GM12878 (cell line): ENCODE results near the gene SGF29.

Experiments used
- CHD2 ChIP-seq: IDR thresholded peaks from 2 replicates; pipeline ENCODE4 v1.6.1; 2011; ENCODE audit warnings: low read depth, low read length, improper control_type of control experiment, borderline replicate concordance
- ETV6 ChIP-seq, 2 experiments: fragments of 450-650 bp in 1 of 2; IDR thresholded peaks in 1 of 2; conservative IDR thresholded peaks in 1 of 2; 2 replicates each; pipeline ENCODE4 v1.6.1; 2014; ENCODE audit warnings: antibody characterized with exemption in 1 of 2, borderline replicate concordance in 1 of 2, low read depth in 1 of 2, mild to moderate bottlenecking in 1 of 2, moderate library complexity in 1 of 2
- EZH2 ChIP-seq: IDR thresholded peaks from 2 replicates; pipeline ENCODE4 v1.6.1; 2012; ENCODE audit warnings: low read depth, mild to moderate bottlenecking, control low read depth, inconsistent platforms, low read length, borderline replicate concordance; ENCODE audit not compliant: control insufficient read depth
- POLR2A ChIP-seq: IDR thresholded peaks from 2 replicates; pipeline ENCODE4 v1.6.1; 2011; ENCODE audit warnings: low read depth, mild to moderate bottlenecking, low read length
- POLR2AphosphoS5 ChIP-seq: IDR thresholded peaks from 2 replicates; pipeline ENCODE4 v1.6.1; 2011; ENCODE audit warnings: mild to moderate bottlenecking, low read length, inconsistent platforms
- RBBP5 ChIP-seq: fragments of 200-600 bp; sonication (generic); conservative IDR thresholded peaks from 2 replicates; pipeline ENCODE4 v1.6.1; 2016
- STAT3 ChIP-seq: IDR thresholded peaks from 2 replicates; pipeline ENCODE4 v1.6.1; 2011; ENCODE audit warnings: low read depth, low read length, improper control_type of control experiment
- SUZ12 ChIP-seq: fragments of 200-600 bp; sonication (generic); IDR thresholded peaks from one replicate; pipeline ENCODE4 v1.6.1; 2018; ENCODE audit warnings: antibody characterized with exemption, mild to moderate bottlenecking; ENCODE audit not compliant: unreplicated experiment
- ZNF207 ChIP-seq: fragments of 450-650 bp; IDR thresholded peaks from 2 replicates; pipeline ENCODE4 v1.6.1; 2014; ENCODE audit warnings: antibody characterized with exemption, mild to moderate bottlenecking, borderline replicate concordance
- ZNF274 ChIP-seq: IDR thresholded peaks from one replicate; pipeline ENCODE4 v1.8.0; 2011; ENCODE audit not compliant: insufficient read length, insufficient read depth
- TF ChIP-seq, protein P1 (sequence below), 3 experiments: IDR thresholded peaks in 2 of 3; conservative IDR thresholded peaks in 1 of 3; 2 replicates each; pipeline ENCODE4 v1.5.1; 2011; ENCODE audit warnings: low read depth in 3 of 3, low read length in 3 of 3, mild to moderate bottlenecking in 3 of 3, control low read depth in 2 of 3, moderate library complexity in 2 of 3, inconsistent platforms in 1 of 3, mixed read lengths in 1 of 3; ENCODE audit not compliant: control insufficient read depth in 2 of 3, insufficient read depth in 1 of 3; ENCODE audit errors: extremely low read depth in 1 of 3
- TF ChIP-seq, protein P2 (sequence below): IDR thresholded peaks from 2 replicates; pipeline ENCODE4 v1.6.1; 2012; ENCODE audit warnings: mild to moderate bottlenecking, low read depth, low read length

DNA sequence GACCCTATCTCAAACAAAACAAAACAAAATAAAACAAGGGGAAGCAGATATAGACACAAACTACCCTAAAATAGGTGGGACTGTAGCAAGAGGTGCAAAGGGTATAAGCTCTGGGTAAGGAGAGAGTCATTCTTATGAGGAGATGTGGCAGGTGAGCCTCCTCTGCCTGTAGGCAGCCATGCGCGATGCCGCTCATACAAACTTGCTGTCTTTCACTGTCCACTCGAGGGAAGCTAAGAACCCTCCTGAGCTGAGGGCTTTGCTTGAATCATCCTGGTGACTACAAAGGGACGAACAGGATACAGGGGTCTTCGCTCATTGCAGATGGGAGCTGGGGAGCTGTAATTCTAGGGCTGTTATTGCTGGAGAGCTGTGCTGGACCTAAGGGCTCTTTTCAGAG is 32.3 kb upstream of the SGF29 start:
- no peak for TF ChIP-seq POLR2A
- no peak for TF ChIP-seq EZH2
- TF ChIP-seq, protein P1, sequence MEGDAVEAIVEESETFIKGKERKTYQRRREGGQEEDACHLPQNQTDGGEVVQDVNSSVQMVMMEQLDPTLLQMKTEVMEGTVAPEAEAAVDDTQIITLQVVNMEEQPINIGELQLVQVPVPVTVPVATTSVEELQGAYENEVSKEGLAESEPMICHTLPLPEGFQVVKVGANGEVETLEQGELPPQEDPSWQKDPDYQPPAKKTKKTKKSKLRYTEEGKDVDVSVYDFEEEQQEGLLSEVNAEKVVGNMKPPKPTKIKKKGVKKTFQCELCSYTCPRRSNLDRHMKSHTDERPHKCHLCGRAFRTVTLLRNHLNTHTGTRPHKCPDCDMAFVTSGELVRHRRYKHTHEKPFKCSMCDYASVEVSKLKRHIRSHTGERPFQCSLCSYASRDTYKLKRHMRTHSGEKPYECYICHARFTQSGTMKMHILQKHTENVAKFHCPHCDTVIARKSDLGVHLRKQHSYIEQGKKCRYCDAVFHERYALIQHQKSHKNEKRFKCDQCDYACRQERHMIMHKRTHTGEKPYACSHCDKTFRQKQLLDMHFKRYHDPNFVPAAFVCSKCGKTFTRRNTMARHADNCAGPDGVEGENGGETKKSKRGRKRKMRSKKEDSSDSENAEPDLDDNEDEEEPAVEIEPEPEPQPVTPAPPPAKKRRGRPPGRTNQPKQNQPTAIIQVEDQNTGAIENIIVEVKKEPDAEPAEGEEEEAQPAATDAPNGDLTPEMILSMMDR (IDR thresholded peaks at IDR 0.05 in 2 of 3, conservative IDR thresholded peaks at IDR 0.05 in 1 of 3; ENCODE audit: control insufficient read depth in 2 of 3, extremely low read depth in 1 of 3, insufficient read depth in 1 of 3, low read depth in 3 of 3, low read length in 3 of 3), result no peak
- TF ChIP-seq, protein P2, sequence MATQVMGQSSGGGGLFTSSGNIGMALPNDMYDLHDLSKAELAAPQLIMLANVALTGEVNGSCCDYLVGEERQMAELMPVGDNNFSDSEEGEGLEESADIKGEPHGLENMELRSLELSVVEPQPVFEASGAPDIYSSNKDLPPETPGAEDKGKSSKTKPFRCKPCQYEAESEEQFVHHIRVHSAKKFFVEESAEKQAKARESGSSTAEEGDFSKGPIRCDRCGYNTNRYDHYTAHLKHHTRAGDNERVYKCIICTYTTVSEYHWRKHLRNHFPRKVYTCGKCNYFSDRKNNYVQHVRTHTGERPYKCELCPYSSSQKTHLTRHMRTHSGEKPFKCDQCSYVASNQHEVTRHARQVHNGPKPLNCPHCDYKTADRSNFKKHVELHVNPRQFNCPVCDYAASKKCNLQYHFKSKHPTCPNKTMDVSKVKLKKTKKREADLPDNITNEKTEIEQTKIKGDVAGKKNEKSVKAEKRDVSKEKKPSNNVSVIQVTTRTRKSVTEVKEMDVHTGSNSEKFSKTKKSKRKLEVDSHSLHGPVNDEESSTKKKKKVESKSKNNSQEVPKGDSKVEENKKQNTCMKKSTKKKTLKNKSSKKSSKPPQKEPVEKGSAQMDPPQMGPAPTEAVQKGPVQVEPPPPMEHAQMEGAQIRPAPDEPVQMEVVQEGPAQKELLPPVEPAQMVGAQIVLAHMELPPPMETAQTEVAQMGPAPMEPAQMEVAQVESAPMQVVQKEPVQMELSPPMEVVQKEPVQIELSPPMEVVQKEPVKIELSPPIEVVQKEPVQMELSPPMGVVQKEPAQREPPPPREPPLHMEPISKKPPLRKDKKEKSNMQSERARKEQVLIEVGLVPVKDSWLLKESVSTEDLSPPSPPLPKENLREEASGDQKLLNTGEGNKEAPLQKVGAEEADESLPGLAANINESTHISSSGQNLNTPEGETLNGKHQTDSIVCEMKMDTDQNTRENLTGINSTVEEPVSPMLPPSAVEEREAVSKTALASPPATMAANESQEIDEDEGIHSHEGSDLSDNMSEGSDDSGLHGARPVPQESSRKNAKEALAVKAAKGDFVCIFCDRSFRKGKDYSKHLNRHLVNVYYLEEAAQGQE, result no peak
- TF ChIP-seq POLR2AphosphoS5, result no peak
- no peak for TF ChIP-seq ETV6 (conservative IDR thresholded peaks at IDR 0.05 in 1 of 2, IDR thresholded peaks at IDR 0.05 in 1 of 2; ENCODE audit: borderline replicate concordance in 1 of 2, low read depth in 1 of 2)
- no peak for TF ChIP-seq STAT3
- TF ChIP-seq ZNF207, result no peak
- no peak for TF ChIP-seq ZNF274
- TF ChIP-seq RBBP5, result no peak
- no peak for TF ChIP-seq SUZ12
- TF ChIP-seq CHD2, result no peak
